NCI-H2029 (cell line): ENCODE results near the gene STX19.
"Not testable (repeated sequence)": the region's sequence is repeated elsewhere in the genome, so short reads cannot be mapped to it uniquely, and the experiment has no call there.

ENCODE experiments used
- DNase-seq: peaks from one replicate; lab custom pipeline; 2025; lab: John Stamatoyannopoulos, UW

STX19 gene

GRCh38 chr3:94028093-94028837, at the start of gene STX19:
Gene STX19, minus strand, starts transcription at chr3:94028597. Its CDS starts 13,328 bp downstream, at chr3:94015269.
- peak; percentile 86 for DNase-seq

- DNase-seq = no peak
These were observed 47.7 kb upstream of the STX19 start for GRCh38 chr3:94076055-94076454.

GRCh38 chr3:94071713-94072284, 43.4 kb upstream of the STX19 start:
- DNase-seq = no peak

- no peak for DNase-seq
These were observed 42.0 kb upstream of the STX19 start for GRCh38 chr3:94070341-94070911.

GRCh38 chr3:94069194-94069813, 40.9 kb upstream of the STX19 start:
- DNase-seq = peak; percentile 5

GRCh38 chr3:94066506-94067500, 38.4 kb upstream of the STX19 start:
- no peak for DNase-seq

- DNase-seq = no peak
These were observed 37.6 kb upstream of the STX19 start for GRCh38 chr3:94065819-94066480.

- DNase-seq = no peak
These were observed 36.7 kb upstream of the STX19 start for GRCh38 chr3:94065122-94065521.

GRCh38 chr3:94064243-94064860, 36.0 kb upstream of the STX19 start:
- no peak for DNase-seq

- DNase-seq = no peak
These were observed 35.2 kb upstream of the STX19 start for GRCh38 chr3:94063496-94064119.

- peak; percentile 92 for DNase-seq
These were observed 34.4 kb upstream of the STX19 start, which contains the start of the genes DHFR2 and NSUN3 for GRCh38 chr3:94062513-94063404. Gene DHFR2, minus strand, starts transcription at chr3:94062916. Its CDS starts 1,405 bp downstream, at chr3:94061511. Gene NSUN3, plus strand, starts transcription at chr3:94063061. Its CDS starts 66 bp downstream, at chr3:94063127.

- DNase-seq = no peak
These were observed 32.9 kb upstream of the STX19 start for GRCh38 chr3:94061297-94061696.

- no peak for DNase-seq
These were observed 22.1 kb upstream of the STX19 start for GRCh38 chr3:94050546-94050945.

GRCh38 chr3:94049267-94049666, 20.9 kb upstream of the STX19 start:
- DNase-seq = no peak

GRCh38 chr3:94046533-94046932, 18.1 kb upstream of the STX19 start:
- DNase-seq = no peak

GRCh38 chr3:94044100-94044936, 15.9 kb upstream of the STX19 start:
- not testable (repeated sequence) for DNase-seq

GRCh38 chr3:94043285-94043684, 14.9 kb upstream of the STX19 start:
- DNase-seq = no peak

- DNase-seq = no peak
These were observed 8.6 kb upstream of the STX19 start for GRCh38 chr3:94036909-94037507.
